Right kidney (tissue), 1 donor: ENCODE results near the gene LRP10.
A peak's percentile ranks its signal among the peaks of the same experiment; 100 is the strongest.
"Not testable (repeated sequence)": the region's sequence is repeated elsewhere in the genome, so short reads cannot be mapped to it uniquely, and the experiment has no call there.

Source experiments
- DNase-seq: peaks from one replicate; pipeline ENCODE4 v3.0.0-alpha.2; 2016

Gene LRP10

DNA sequence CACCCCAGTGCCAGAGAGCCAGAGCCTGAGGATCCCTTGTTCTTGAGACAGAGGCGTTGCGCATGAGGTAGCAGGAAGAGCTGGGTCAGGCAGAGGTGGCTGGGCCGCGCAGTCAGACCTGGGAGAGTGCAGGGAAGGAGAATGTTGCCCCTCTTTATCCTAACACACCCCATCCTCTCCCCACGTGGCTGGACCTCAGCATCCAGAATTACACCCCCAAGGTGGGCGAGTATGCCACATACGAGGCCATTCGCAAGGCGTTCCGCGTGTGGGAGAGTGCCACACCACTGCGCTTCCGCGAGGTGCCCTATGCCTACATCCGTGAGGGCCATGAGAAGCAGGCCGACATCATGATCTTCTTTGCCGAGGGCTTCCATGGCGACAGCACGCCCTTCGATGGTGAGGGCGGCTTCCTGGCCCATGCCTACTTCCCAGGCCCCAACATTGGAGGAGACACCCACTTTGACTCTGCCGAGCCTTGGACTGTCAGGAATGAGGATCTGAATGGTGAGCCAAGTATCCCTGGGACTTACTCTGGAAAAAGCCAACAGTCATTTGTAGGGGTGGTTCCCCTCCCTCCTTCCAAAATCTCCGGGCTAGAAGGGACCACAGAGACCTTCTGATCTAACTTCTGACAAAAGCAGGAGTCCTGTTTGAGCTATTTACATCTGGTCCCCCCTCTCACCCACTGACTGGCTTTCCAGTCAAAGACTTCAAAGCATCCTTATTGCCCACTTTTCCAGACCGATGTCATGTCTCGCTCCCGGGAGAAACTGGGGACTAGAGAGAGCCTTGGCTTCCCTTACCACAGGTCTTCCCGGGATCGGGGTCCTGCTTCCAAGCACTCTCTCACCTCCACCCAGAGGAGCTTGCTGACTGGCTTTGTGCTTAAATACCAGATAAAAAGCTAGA, 29.1 kb upstream of the LRP10 start:
- DNase-seq: no peak

- no peak for DNase-seq
Observed at GRCh38 chr14:22843123-22843925, 28.2 kb upstream of the LRP10 start.

GRCh38 chr14:22844221-22845102, 27.1 kb upstream of the LRP10 start:
- no peak for DNase-seq

DNA sequence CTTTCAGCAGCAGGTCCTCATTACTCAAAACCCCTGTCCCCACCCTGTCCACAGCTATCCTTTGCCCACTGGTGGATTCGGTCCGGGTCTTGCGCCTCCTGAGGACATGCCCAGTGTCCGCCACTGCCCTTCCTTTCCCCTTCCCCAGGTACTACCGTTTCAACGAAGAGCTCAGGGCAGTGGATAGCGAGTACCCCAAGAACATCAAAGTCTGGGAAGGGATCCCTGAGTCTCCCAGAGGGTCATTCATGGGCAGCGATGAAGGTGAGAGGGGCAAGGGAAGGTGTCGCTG, 26.5 kb upstream of the LRP10 start:
- DNase-seq: no peak

- no peak for DNase-seq
Observed at GRCh38 chr14:22845821-22846625, 25.5 kb upstream of the LRP10 start.

- no peak for DNase-seq
Observed at GRCh38 chr14:22846811-22847307, 24.7 kb upstream of the LRP10 start.

GRCh38 chr14:22847661-22848341, 23.7 kb upstream of the LRP10 start:
- no peak for DNase-seq

- peak; percentile 80 for DNase-seq
Observed at GRCh38 chr14:22848351-22849164, 23.0 kb upstream of the LRP10 start.

GRCh38 chr14:22849212-22849819, 22.2 kb upstream of the LRP10 start:
- no peak for DNase-seq

DNA sequence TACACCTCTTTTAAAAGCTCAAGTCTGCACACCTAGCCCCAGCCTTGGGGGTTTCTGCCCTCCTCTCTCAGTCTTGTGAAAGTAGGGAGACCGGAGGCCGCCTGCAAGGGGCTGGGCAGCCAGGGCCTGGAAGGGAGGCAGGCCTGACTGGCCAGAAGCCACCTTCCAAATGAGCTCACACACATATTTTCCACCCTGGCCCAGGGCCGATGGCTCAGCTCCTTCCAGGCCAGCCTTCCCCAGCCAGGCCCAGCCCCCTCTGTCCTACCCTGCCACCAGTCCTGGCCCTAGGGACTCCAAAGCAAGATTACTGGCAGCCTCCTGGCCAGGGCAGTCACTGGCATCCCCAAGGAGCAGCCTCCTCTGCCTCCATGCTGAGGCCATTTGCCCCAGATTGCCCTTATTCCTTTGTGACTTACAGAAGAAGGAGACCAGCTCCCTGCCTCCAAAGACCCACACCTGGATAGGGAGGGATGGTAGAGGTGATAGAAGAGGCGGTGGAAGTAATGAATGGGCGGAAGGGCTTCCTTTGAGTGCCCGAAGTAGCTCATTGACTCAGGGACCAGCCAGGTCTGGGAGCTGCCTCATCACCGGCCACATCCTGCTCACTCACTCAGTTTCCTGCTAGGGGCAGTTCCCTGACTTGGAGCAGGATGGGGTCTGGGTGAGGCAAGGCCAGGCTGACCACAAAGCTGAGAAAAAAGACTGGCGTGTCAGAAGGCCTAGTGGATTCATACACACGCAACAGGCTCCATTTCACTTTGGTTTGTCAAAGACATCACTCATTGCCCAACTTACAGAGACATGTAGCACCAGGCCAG, 20.4 kb upstream of the LRP10 start:
- DNase-seq: no peak

GRCh38 chr14:22852178-22852577, 19.4 kb upstream of the LRP10 start:
- not testable (repeated sequence) for DNase-seq

DNA sequence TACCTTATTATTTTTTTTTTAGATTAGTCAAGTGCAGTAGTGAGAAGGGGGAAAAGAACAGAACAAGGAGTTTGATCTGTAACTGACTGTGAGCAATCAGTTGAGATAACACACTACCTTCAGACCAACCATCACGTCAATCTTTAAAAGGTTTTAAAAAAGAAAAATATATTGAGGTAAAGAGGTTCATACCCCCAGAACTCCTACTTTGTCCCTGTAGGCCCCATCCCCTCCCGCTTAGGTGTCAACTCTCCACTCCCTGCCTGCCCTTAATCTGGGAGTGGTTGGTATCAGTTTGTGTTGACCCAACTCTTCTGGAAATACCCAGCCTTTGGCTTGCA, 19.0 kb upstream of the LRP10 start:
- no peak for DNase-seq

GRCh38 chr14:22852940-22853767, 18.4 kb upstream of the LRP10 start:
- peak; percentile 91 for DNase-seq

DNA sequence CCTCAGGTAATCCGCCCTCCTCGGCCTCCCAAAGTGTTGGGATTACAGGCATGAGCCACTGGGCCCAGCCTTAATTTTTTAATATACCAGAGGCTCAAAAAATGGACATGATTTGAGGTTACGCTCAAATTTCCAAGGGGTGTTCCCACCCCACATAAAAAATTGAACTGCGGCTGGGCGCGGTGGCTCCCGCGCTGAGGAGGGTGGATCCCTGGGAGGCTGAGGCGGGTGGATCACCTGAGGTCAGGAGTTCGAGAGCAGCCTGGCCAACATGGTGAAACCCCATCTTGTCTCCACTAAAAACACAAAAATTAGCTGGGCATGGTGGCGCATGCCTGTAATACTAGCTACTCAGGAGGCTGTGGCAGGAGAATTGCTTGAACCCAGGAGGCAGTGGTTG, 17.2 kb upstream of the LRP10 start:
- not testable (repeated sequence) for DNase-seq

DNA sequence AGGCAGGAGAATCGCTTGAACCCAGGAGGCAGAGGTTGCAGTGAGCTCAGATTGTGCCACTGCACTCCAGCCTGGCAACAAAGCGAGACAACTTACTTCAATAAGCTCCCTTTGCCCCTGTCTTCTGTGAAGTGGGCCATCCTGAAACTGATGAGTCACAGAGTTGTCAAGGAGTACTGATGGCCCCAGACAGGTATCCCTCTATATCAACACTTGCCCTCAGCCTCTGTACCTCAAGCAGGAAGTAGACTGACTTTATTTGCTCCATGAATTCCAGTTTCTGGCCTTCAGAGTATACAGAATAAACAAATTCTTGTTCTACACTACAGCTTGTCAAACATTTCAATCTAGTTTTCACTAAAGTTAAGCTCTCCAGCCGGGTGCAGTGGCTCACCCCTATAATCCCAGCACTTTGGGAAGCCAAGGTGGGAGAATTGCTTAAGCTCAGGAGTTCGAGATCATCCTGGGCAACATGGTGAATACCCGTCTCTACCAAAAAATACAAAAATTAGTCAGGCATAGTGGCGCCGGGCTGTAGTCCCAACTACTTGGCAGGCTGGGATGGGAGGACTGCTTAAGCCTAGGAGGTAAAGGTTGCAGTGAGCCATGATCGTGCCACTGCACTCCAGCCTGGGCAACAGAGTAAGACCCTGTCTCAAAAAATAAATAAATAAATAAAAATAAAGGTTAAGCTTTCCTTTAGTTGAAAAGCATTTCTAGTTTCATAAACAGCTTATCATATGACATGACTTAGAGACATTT, 16.4 kb upstream of the LRP10 start:
- DNase-seq: no peak

GRCh38 chr14:22856428-22856827, 15.1 kb upstream of the LRP10 start:
- DNase-seq: no peak

GRCh38 chr14:22860377-22860776, 11.2 kb upstream of the LRP10 start:
- not testable (repeated sequence) for DNase-seq
